ENCODE measurements around the gene WFDC5.

GRCh38 chr20:45061244-45061643, 53.7 kb downstream of the WFDC5 start:
- no peak for TF ChIP-seq POLR2AphosphoS5 (IDR thresholded peaks at IDR 0.05; ENCODE audit: low read depth)
- no peak for TF ChIP-seq CTCF (conservative IDR thresholded peaks at IDR 0.05; ENCODE audit: low read depth in 2 of 2)
- TF ChIP-seq REST (IDR thresholded peaks at IDR 0.05; ENCODE audit: unreplicated experiment): no peak
- TF ChIP-seq CREB1 (CRISPR knock-in tag; IDR thresholded peaks at IDR 0.05; ENCODE audit: low read depth): no peak
